GM12878 (cell line): ENCODE data around the gene DDX27. TPM values are rescaled to one million over a fixed set of nuclear protein-coding genes. Genes with fewer than 3 reads are reported as not detected.

Experiments used
- CEBPB ChIP-seq, 2 experiments: fragments of 150-350 bp in 1 of 2; IDR thresholded peaks; 2 replicates each; pipeline ENCODE4 v1.6.1; 2012 to 2014; ENCODE audit warnings: low read depth in 2 of 2, low read length in 2 of 2, borderline replicate concordance in 1 of 2, inconsistent platforms in 1 of 2
- CUX1 ChIP-seq: IDR thresholded peaks from 2 replicates; pipeline ENCODE4 v1.6.1; 2012; ENCODE audit warnings: improper control_type of control experiment, low read depth, low read length; ENCODE audit not compliant: insufficient replicate concordance
- NFIC ChIP-seq: IDR thresholded peaks from 2 replicates; pipeline ENCODE4 v1.6.1; 2012; ENCODE audit warnings: low read depth, mild to moderate bottlenecking, inconsistent platforms, low read length, moderate library complexity
- NFYA ChIP-seq: IDR thresholded peaks from 2 replicates; pipeline ENCODE4 v1.6.1; 2011; ENCODE audit warnings: low read depth, mild to moderate bottlenecking, low read length, improper control_type of control experiment, borderline replicate concordance
- USF1 ChIP-seq: IDR thresholded peaks from 2 replicates; pipeline ENCODE4 v1.6.1; 2011; ENCODE audit warnings: borderline replicate concordance, low read depth, mild to moderate bottlenecking, moderate library complexity, mixed read lengths, low read length; ENCODE audit not compliant: insufficient read depth; ENCODE audit errors: extremely low read length
- polyA plus RNA-seq, 11 experiments: library from polyadenylated mRNA; depleted of rRNA in 4 of 11; unstranded in 6 of 11; stranded (reverse) in 5 of 11; fragments of >200 nt; fragmentation: Nextera tagmentation in 4 of 11; fragmentation: Illumina TruSeq in 1 of 11; extraction: Ambion mirVana in 4 of 11; extraction: Trizol in 1 of 11; gene quantifications; 1 replicate in 1 of 11; 2 replicates in 10 of 11; pipeline versions ENCODE4 v1.2.1 to v1.2.3, GENCODE V29; 2011 to 2016; ENCODE audit warnings: inconsistent platforms in 2 of 11, missing spikeins in 2 of 11, low read depth in 1 of 11
- total RNA-seq, 4 experiments: library from RNA; depleted of rRNA in 3 of 4; stranded (reverse); fragments of >200 nt in 3 of 4; fragmentation: Illumina TruSeq in 1 of 4; extraction: Trizol in 1 of 4; gene quantifications; 2 replicates each; pipeline versions ENCODE4 v1.2.1 to v1.2.3, GENCODE V29; 2013 to 2021

Gene DDX27
- total and polyA plus RNA-seq, 10 of the 15 experiments (the other 5 are each of a cell fraction or from before 2014, with no cell fraction given) = 19.8 to 78.8 (median 54.9) TPM

GRCh38 chr20:49185071-49185761 is 34.0 kb upstream of the DDX27 start (continued):
- TF ChIP-seq CUX1 (no peak), USF1 (no peak), CEBPB (IDR thresholded peaks at IDR 0.05; ENCODE audit: borderline replicate concordance in 1 of 2, low read depth in 2 of 2, low read length in 2 of 2) (no peak), NFYA (no peak), NFIC (no peak)
